HCT116 (cell line): ENCODE results near the gene ZNF169. TPM values are rescaled to one million over a fixed set of nuclear protein-coding genes. Genes with fewer than 3 reads are reported as not detected.

Experiments used
- ATAC-seq: fragments of 200-7000 bp; cut with Tn5 transposase; 2 replicates; pipeline ENCODE4 v1.9.1; 2020; ENCODE audit warnings: mild to moderate bottlenecking, moderate library complexity
- BruUV-seq: library from RNA; stranded (reverse); fragments of 400-500 nt; replicated peaks from 2 replicates; lab custom pipeline; 2021; lab: Mats Ljungman, UMichigan
- CTCF ChIA-PET: fragments of 300-600 bp; sonication (Branson Sonifier 250); formaldehyde crosslinking; loops from one replicate; lab custom pipeline; 2021; ENCODE audit warnings: antibody characterized with exemption; lab: Charles Lee
- POLR2A ChIA-PET: fragments of 300-600, 350-600 bp; sonication (Branson Sonifier 250); formaldehyde crosslinking; loops from one replicate; lab custom pipeline; 2021; ENCODE audit warnings: antibody characterized with exemption; lab: Charles Lee
- RAD21 ChIA-PET, 2 experiments: fragments of 300-600 bp; sonication (Branson Sonifier 250); formaldehyde crosslinking; loops; one replicate each; lab custom pipeline; 2023; ENCODE audit warnings: low total read pairs in 2 of 2; ENCODE audit not compliant: uncharacterized antibody in 2 of 2, unreplicated experiment in 2 of 2, low non-redundant PET in 1 of 2; lab: Charles Lee
- DNase-seq: peaks from one replicate; pipeline ENCODE4 v3.0.0-alpha.2; 2010; ENCODE audit warnings: low read depth, low spot score
- H2AFZ ChIP-seq: fragments of 200-600 bp; shearing (Covaris generic), sonication (generic); 2 replicates; pipeline ENCODE4 v1.6.1; 2017; ENCODE audit warnings: low read depth, mixed run types, mixed read lengths, antibody characterized with exemption, low read length; ENCODE audit not compliant: poor library complexity, severe bottlenecking
- H3K27ac ChIP-seq: 2 replicates; pipeline ENCODE4 v1.5.1; 2012; ENCODE audit warnings: low read depth, low read length
- H3K27me3 ChIP-seq: fragments of 200-600 bp; sonication (generic); 2 replicates; pipeline ENCODE4 v1.6.1; 2016; ENCODE audit warnings: mixed run types, low read length, mixed read lengths; ENCODE audit not compliant: insufficient read depth
- H3K36me3 ChIP-seq, 2 experiments: fragments of 200-500 bp in 1 of 2; fragments of 200-600 bp in 1 of 2; sonication (Bioruptor generic) in 1 of 2; sonication (generic) in 1 of 2; 2 replicates each; pipeline versions ENCODE4 v1.5.1 to v1.6.1; 2014 to 2016; ENCODE audit warnings: low read length in 2 of 2, inconsistent platforms in 1 of 2, mixed read lengths in 1 of 2, mixed run types in 1 of 2; ENCODE audit not compliant: insufficient read depth in 2 of 2, control insufficient read depth in 1 of 2
- H3K4me1 ChIP-seq, 2 experiments: fragments of 200-600 bp in 1 of 2; sonication (generic) in 1 of 2; 2 replicates each; pipeline versions ENCODE4 v1.5.1 to v1.6.1; 2012 to 2017; ENCODE audit warnings: low read length in 2 of 2, inconsistent platforms in 1 of 2, mild to moderate bottlenecking in 1 of 2, mixed read lengths in 1 of 2, mixed run types in 1 of 2, moderate library complexity in 1 of 2; ENCODE audit not compliant: insufficient read depth in 2 of 2, control insufficient read depth in 1 of 2
- H3K4me2 ChIP-seq: fragments of 200-600 bp; sonication (generic); 2 replicates; pipeline ENCODE4 v1.6.1; 2017; ENCODE audit warnings: mixed run types, low read length, mixed read lengths
- H3K4me3 ChIP-seq, 2 experiments: fragments of 200-600 bp in 1 of 2; sonication (generic) in 1 of 2; replicated peaks in 1 of 2; 2 replicates each; pipeline ENCODE4 v1.5.1; 2011 to 2016; ENCODE audit warnings: low read length in 2 of 2, control low read depth in 1 of 2, low read depth in 1 of 2, mild to moderate bottlenecking in 1 of 2, mixed read lengths in 1 of 2, mixed run types in 1 of 2
- H3K79me2 ChIP-seq: fragments of 200-600 bp; sonication (generic); 2 replicates; pipeline ENCODE4 v1.6.1; 2017; ENCODE audit warnings: mild to moderate bottlenecking, mixed run types, low read length, moderate library complexity, mixed read lengths; ENCODE audit not compliant: insufficient read depth
- H3K9ac ChIP-seq: fragments of 200-600 bp; sonication (generic); 2 replicates; pipeline ENCODE4 v1.6.1; 2016; ENCODE audit warnings: low read length, mixed read lengths
- H3K9me2 ChIP-seq: fragments of 200-600 bp; sonication (generic), shearing (Covaris generic); 2 replicates; pipeline ENCODE4 v1.6.1; 2017; ENCODE audit warnings: mixed run types, mild to moderate bottlenecking, moderate library complexity; ENCODE audit not compliant: insufficient read depth
- H3K9me3 ChIP-seq, 2 experiments: fragments of 200-500 bp in 1 of 2; fragments of 200-600 bp in 1 of 2; sonication (Bioruptor generic) in 1 of 2; sonication (generic) in 1 of 2; 2 replicates each; pipeline ENCODE4 v1.6.1; 2014 to 2017; ENCODE audit warnings: low read length in 2 of 2, mixed read lengths in 2 of 2, inconsistent platforms in 1 of 2, low read depth in 1 of 2, mild to moderate bottlenecking in 1 of 2, mixed run types in 1 of 2, moderate library complexity in 1 of 2; ENCODE audit not compliant: control insufficient read depth in 1 of 2, insufficient read depth in 1 of 2
- H4K20me1 ChIP-seq: fragments of 200-600 bp; sonication (generic), shearing (Covaris generic); 2 replicates; pipeline ENCODE4 v1.6.1; 2017; ENCODE audit warnings: mixed run types, mild to moderate bottlenecking, moderate library complexity; ENCODE audit not compliant: insufficient read depth
- CBX3 ChIP-seq: IDR thresholded peaks from 2 replicates; pipeline ENCODE4 v1.6.1; 2012; ENCODE audit warnings: low read depth
- CEBPB ChIP-seq: IDR thresholded peaks from 2 replicates; pipeline ENCODE4 v1.6.1; 2012; ENCODE audit warnings: low read depth
- EGR1 ChIP-seq: IDR thresholded peaks from 2 replicates; pipeline ENCODE4 v1.6.1; 2012; ENCODE audit warnings: low read depth
- ELF1 ChIP-seq: IDR thresholded peaks from 2 replicates; pipeline ENCODE4 v1.6.1; 2012; ENCODE audit warnings: low read depth, borderline replicate concordance
- EZH2 ChIP-seq: fragments of 200-600 bp; sonication (generic); IDR thresholded peaks from 2 replicates; pipeline ENCODE4 v1.6.1; 2017; ENCODE audit warnings: antibody characterized with exemption, mixed run types
- FOSL1 ChIP-seq: IDR thresholded peaks from 2 replicates; pipeline ENCODE4 v1.6.1; 2012; ENCODE audit warnings: low read depth
- JUND ChIP-seq: IDR thresholded peaks from 2 replicates; pipeline ENCODE4 v1.6.1; 2012
- POLR2A ChIP-seq: IDR thresholded peaks from 2 replicates; pipeline ENCODE4 v1.7.0; 2011; ENCODE audit warnings: borderline replicate concordance; ENCODE audit not compliant: insufficient read depth, insufficient read length; ENCODE audit errors: extremely low read depth
- POLR2AphosphoS5 ChIP-seq: IDR thresholded peaks from 2 replicates; pipeline ENCODE4 v1.6.1; 2011; ENCODE audit warnings: mild to moderate bottlenecking, low read depth, low read length, moderate library complexity
- RAD21 ChIP-seq: IDR thresholded peaks from 2 replicates; pipeline ENCODE4 v1.6.1; 2012; ENCODE audit warnings: low read depth, mild to moderate bottlenecking
- SIN3A ChIP-seq: IDR thresholded peaks from 2 replicates; pipeline ENCODE4 v1.6.1; 2012; ENCODE audit warnings: low read depth
- SP1 ChIP-seq: IDR thresholded peaks from 2 replicates; pipeline ENCODE4 v1.6.1; 2012; ENCODE audit warnings: low read depth
- SRF ChIP-seq: IDR thresholded peaks from 2 replicates; pipeline ENCODE4 v1.6.1; 2012; ENCODE audit warnings: low read depth
- TCF7L2 ChIP-seq: IDR thresholded peaks from 2 replicates; pipeline ENCODE4 v1.7.0; 2011; ENCODE audit warnings: borderline replicate concordance, inconsistent platforms; ENCODE audit not compliant: insufficient read depth, insufficient read length; ENCODE audit errors: extremely low read depth
- YY1 ChIP-seq: IDR thresholded peaks from 2 replicates; pipeline ENCODE4 v1.6.1; 2011; ENCODE audit warnings: low read length, low read depth, moderate library complexity, mild to moderate bottlenecking; ENCODE audit not compliant: insufficient replicate concordance; ENCODE audit errors: extremely low read depth
- ZFX ChIP-seq: fragments of 450-650 bp; IDR thresholded peaks from 2 replicates; pipeline ENCODE4 v1.6.1; 2017
- ZNF274 ChIP-seq: fragments of 200-500 bp; sonication (Bioruptor generic); IDR thresholded peaks from 2 replicates; pipeline ENCODE4 v1.6.1; 2014; ENCODE audit warnings: mild to moderate bottlenecking, low read depth, low read length, inconsistent platforms
- intact Hi-C: fragments of 100-400 bp; cut with micrococcal nuclease; formaldehyde crosslinking; loops from 2 replicates; pipeline ENCODE4 v1.10.0; 2022
- total RNA-seq: library from RNA; stranded (reverse); gene quantifications from one replicate; pipeline ENCODE4 v1.2.1, GENCODE V29; 2021; ENCODE audit not compliant: unreplicated experiment
- TF ChIP-seq, protein P1 (sequence below): IDR thresholded peaks from 2 replicates; pipeline ENCODE4 v1.6.1; 2012
- TF ChIP-seq, protein P2 (sequence below), 3 experiments: fragments of 200-600 bp in 1 of 3; sonication (generic) in 1 of 3; IDR thresholded peaks in 2 of 3; conservative IDR thresholded peaks in 1 of 3; 2 replicates each; pipeline ENCODE4 v1.5.1; 2012 to 2017; ENCODE audit warnings: low read depth in 2 of 3, low read length in 2 of 3, antibody characterized with exemption in 1 of 3, borderline replicate concordance in 1 of 3, control low read depth in 1 of 3, mild to moderate bottlenecking in 1 of 3, mixed read lengths in 1 of 3, mixed run types in 1 of 3, moderate library complexity in 1 of 3; ENCODE audit not compliant: insufficient read depth in 1 of 3

Gene ZNF169
- total RNA-seq, 1 experiment from 2014 or later: 5.4 TPM

DNA sequence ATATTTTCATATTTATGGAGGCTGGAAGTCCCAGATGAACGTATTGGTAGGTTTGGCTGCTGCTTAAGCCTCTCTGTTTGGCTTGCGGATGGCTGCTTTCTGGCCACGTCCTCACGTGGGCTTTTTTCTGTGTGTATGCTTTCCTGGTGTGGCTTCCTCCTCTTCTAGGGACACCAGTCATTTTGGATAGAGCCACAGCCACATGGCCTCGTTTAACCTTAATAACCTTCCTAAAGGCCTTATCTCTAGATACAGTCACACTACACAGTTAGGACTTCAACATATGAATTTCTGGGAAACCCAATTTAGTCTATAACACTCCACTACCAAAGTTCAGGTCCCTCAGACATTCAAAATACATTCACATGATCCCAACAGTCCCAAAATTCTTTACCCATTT is 42.5 kb downstream of the ZNF169 start:
- Histone ChIP-seq H3K4me2 (no peak overlapping the region), H4K20me1 (no peaks in the 10 kb centered on the region), H3K27me3 (no peaks in the 10 kb centered on the region), H2AFZ (no peak overlapping the region), H3K9me3 (no peaks in the 10 kb centered on the region), H3K4me3 (no peak overlapping the region), H3K9me2 (no peaks in the 10 kb centered on the region), H3K9ac (no peak overlapping the region), H3K4me1 (peaks cover 2 to 13% of the 10 kb centered on the region in 2 experiments; a peak in 1 of 4 replicates), H3K27ac (no peak overlapping the region), H3K79me2 (no peaks in the 10 kb centered on the region), H3K36me3 (no peaks in the 10 kb centered on the region)
- RAD21 ChIA-PET: no interaction called here
- DNase-seq (no peak), ATAC-seq (no peak)
- TF ChIP-seq TCF7L2 (no peak), SP1 (no peak), RAD21 (no peak), CEBPB (no peak), ZFX (no peak), CBX3 (no peak), JUND (no peak), ZNF274 (no peak), EGR1 (no peak), POLR2A (no peak), SRF (no peak)
- TF ChIP-seq, protein P1, sequence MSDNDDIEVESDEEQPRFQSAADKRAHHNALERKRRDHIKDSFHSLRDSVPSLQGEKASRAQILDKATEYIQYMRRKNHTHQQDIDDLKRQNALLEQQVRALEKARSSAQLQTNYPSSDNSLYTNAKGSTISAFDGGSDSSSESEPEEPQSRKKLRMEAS: no peak
- no TSS peak for BruUV-seq
- POLR2A ChIA-PET: no interaction called here
- CTCF ChIA-PET: no interaction called here
- intact Hi-C loops: no loop called here

DNA sequence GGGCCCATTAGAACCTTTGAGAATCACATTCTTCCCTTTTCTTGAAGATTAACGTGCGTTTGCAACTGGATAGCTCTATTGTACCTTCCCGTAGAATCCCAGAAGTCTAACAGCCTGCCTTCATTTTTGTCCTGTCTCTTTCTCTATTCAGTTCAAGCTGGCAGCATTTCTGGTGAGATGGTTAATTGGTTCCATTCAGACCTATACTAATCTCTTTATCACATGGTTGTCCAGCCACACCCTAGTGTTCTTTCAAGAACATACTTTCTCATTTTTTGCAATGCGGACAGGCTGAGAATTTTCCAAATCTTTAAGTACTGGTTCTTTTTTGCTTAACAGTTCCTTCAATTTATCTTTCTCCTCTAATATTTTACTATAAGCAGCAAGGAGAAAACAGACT is 43.3 kb downstream of the ZNF169 start:
- no TSS peak for BruUV-seq
- no peak for ATAC-seq
- no peaks in the 10 kb centered on the region for H3K9me3 ChIP-seq
- H3K79me2 ChIP-seq: no peaks in the 10 kb centered on the region
- H3K4me1 ChIP-seq: peaks cover 2 to 13% of the 10 kb centered on the region in 2 experiments; a peak in 1 of 4 replicates
- DNase-seq: no peak
- H3K4me2 ChIP-seq: no peak overlapping the region
- no peak overlapping the region for H3K9ac ChIP-seq
- TF ChIP-seq TCF7L2: no peak
- TF ChIP-seq, protein P2, sequence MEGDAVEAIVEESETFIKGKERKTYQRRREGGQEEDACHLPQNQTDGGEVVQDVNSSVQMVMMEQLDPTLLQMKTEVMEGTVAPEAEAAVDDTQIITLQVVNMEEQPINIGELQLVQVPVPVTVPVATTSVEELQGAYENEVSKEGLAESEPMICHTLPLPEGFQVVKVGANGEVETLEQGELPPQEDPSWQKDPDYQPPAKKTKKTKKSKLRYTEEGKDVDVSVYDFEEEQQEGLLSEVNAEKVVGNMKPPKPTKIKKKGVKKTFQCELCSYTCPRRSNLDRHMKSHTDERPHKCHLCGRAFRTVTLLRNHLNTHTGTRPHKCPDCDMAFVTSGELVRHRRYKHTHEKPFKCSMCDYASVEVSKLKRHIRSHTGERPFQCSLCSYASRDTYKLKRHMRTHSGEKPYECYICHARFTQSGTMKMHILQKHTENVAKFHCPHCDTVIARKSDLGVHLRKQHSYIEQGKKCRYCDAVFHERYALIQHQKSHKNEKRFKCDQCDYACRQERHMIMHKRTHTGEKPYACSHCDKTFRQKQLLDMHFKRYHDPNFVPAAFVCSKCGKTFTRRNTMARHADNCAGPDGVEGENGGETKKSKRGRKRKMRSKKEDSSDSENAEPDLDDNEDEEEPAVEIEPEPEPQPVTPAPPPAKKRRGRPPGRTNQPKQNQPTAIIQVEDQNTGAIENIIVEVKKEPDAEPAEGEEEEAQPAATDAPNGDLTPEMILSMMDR (IDR thresholded peaks at IDR 0.05 in 2 of 3, conservative IDR thresholded peaks at IDR 0.05 in 1 of 3; ENCODE audit: borderline replicate concordance in 1 of 3, insufficient read depth in 1 of 3, low read depth in 2 of 3, low read length in 2 of 3): no peak
- TF ChIP-seq ZNF274: no peak
- no peak for TF ChIP-seq SIN3A
- TF ChIP-seq YY1: no peak
- TF ChIP-seq JUND: no peak
- no peak for TF ChIP-seq ELF1
- no peak for TF ChIP-seq CBX3
- TF ChIP-seq EZH2: no peak
- TF ChIP-seq POLR2AphosphoS5: no peak
- no peak for TF ChIP-seq RAD21
- no peak for TF ChIP-seq ZFX
- TF ChIP-seq FOSL1: no peak
- no peak overlapping the region for H2AFZ ChIP-seq
- no peaks in the 10 kb centered on the region for H3K27me3 ChIP-seq
- H3K36me3 ChIP-seq: no peaks in the 10 kb centered on the region
- POLR2A ChIA-PET: no interaction called here
- H3K4me3 ChIP-seq: no peak overlapping the region
- no peak overlapping the region for H3K27ac ChIP-seq
- RAD21 ChIA-PET: no interaction called here
- H3K9me2 ChIP-seq: no peaks in the 10 kb centered on the region
- H4K20me1 ChIP-seq: no peaks in the 10 kb centered on the region
- intact Hi-C loops: no loop called here
- CTCF ChIA-PET: no interaction called here
